HEK293 (cell line): ENCODE measurements around the gene PAQR6.

ENCODE experiments used
- CTCF ChIA-PET: fragments of 350-600 bp; formaldehyde crosslinking; extraction: SDS; loops from one replicate; lab custom pipeline; 2021; ENCODE audit warnings: antibody characterized with exemption; lab: Yijun Ruan, JAX
- POLR2A ChIA-PET: fragments of 300-600 bp; formaldehyde crosslinking; extraction: SDS; loops from one replicate; lab custom pipeline; 2020; ENCODE audit warnings: antibody characterized with exemption, inconsistent platforms; lab: Yijun Ruan, JAX
- H3K27ac ChIP-seq: fragments of 200-500 bp; sonication (Bioruptor generic); 2 replicates; pipeline ENCODE4 v1.5.1; 2014; ENCODE audit warnings: low read depth, low read length, control low read depth, inconsistent platforms; ENCODE audit errors: extremely low read depth
- H3K36me3 ChIP-seq, 2 experiments: fragments of 200-500 bp in 1 of 2; sonication (Bioruptor generic) in 1 of 2; 1 replicate in 1 of 2; 2 replicates in 1 of 2; pipeline ENCODE4 v1.5.1; 2014 to 2017; ENCODE audit warnings: inconsistent platforms in 2 of 2, low read length in 2 of 2; ENCODE audit not compliant: control insufficient read depth in 2 of 2, insufficient read depth in 1 of 2
- H3K4me1 ChIP-seq: fragments of 200-500 bp; sonication (Bioruptor generic); 2 replicates; pipeline ENCODE4 v1.5.1; 2014; ENCODE audit warnings: mild to moderate bottlenecking, low read length, inconsistent platforms; ENCODE audit not compliant: control insufficient read depth, insufficient read depth
- H3K4me3 ChIP-seq: 2 replicates; pipeline ENCODE4 v1.5.1; 2011; ENCODE audit warnings: low read depth, mild to moderate bottlenecking, control low read depth, low read length, moderate library complexity
- H3K9me3 ChIP-seq: fragments of 200-500 bp; sonication (Bioruptor generic); 2 replicates; pipeline ENCODE4 v1.5.1; 2014; ENCODE audit warnings: low read depth, low read length, inconsistent platforms; ENCODE audit not compliant: control insufficient read depth, insufficient read depth
- GLIS1 ChIP-seq: fragments of 450-650 bp; formaldehyde crosslinking; IDR thresholded peaks from 2 replicates; pipeline ENCODE4 v1.5.1; 2016; ENCODE audit warnings: missing biosample characterization, missing genetic modification characterization
- KLF7 ChIP-seq: fragments of 450-650 bp; formaldehyde crosslinking; IDR thresholded peaks from 2 replicates; pipeline ENCODE4 v1.5.1; 2016; ENCODE audit warnings: missing biosample characterization, missing genetic modification characterization, borderline replicate concordance
- OSR2 ChIP-seq: fragments of 450-650 bp; formaldehyde crosslinking; IDR thresholded peaks from 2 replicates; pipeline ENCODE4 v1.5.1; 2016; ENCODE audit warnings: missing biosample characterization, missing genetic modification characterization
- OVOL3 ChIP-seq: fragments of 450-650 bp; formaldehyde crosslinking; IDR thresholded peaks from 2 replicates; pipeline ENCODE4 v1.5.1; 2016; ENCODE audit warnings: missing biosample characterization, missing genetic modification characterization
- REPIN1 ChIP-seq: fragments of 450-650 bp; formaldehyde crosslinking; IDR thresholded peaks from 2 replicates; pipeline ENCODE4 v1.5.1; 2017; ENCODE audit warnings: missing biosample characterization, missing genetic modification characterization, low read depth
- SCRT2 ChIP-seq: fragments of 450-650 bp; formaldehyde crosslinking; IDR thresholded peaks from 2 replicates; pipeline ENCODE4 v1.5.1; 2016; ENCODE audit warnings: missing biosample characterization, missing genetic modification characterization
- SP3 ChIP-seq: fragments of 450-650 bp; formaldehyde crosslinking; IDR thresholded peaks from 2 replicates; pipeline ENCODE4 v1.5.1; 2016; ENCODE audit warnings: missing biosample characterization, missing genetic modification characterization
- ZBTB17 ChIP-seq: fragments of 450-650 bp; formaldehyde crosslinking; IDR thresholded peaks from 2 replicates; pipeline ENCODE4 v1.5.1; 2016; ENCODE audit warnings: missing biosample characterization, missing genetic modification characterization
- ZFP3 ChIP-seq: fragments of 450-650 bp; formaldehyde crosslinking; IDR thresholded peaks from 2 replicates; pipeline ENCODE4 v1.5.1; 2016; ENCODE audit warnings: low read depth, missing biosample characterization, missing genetic modification characterization
- ZFP37 ChIP-seq: fragments of 450-650 bp; formaldehyde crosslinking; IDR thresholded peaks from 2 replicates; pipeline ENCODE4 v1.5.1; 2016; ENCODE audit warnings: missing biosample characterization, missing genetic modification characterization
- ZFP41 ChIP-seq: fragments of 450-650 bp; formaldehyde crosslinking; IDR thresholded peaks from 2 replicates; pipeline ENCODE4 v1.5.1; 2016; ENCODE audit warnings: missing biosample characterization, missing genetic modification characterization, borderline replicate concordance
- ZNF114 ChIP-seq: fragments of 450-650 bp; formaldehyde crosslinking; IDR thresholded peaks from 2 replicates; pipeline ENCODE4 v1.5.0; 2017; ENCODE audit warnings: missing biosample characterization, missing genetic modification characterization
- ZNF23 ChIP-seq: fragments of 450-650 bp; formaldehyde crosslinking; IDR thresholded peaks from 2 replicates; pipeline ENCODE4 v1.5.1; 2016; ENCODE audit warnings: missing biosample characterization, missing genetic modification characterization, borderline replicate concordance
- ZNF394 ChIP-seq: fragments of 450-650 bp; formaldehyde crosslinking; IDR thresholded peaks from 2 replicates; pipeline ENCODE4 v1.5.1; 2016; ENCODE audit warnings: missing biosample characterization, missing genetic modification characterization, mild to moderate bottlenecking, moderate library complexity, borderline replicate concordance
- ZNF433 ChIP-seq: fragments of 450-650 bp; formaldehyde crosslinking; IDR thresholded peaks from 2 replicates; pipeline ENCODE4 v1.5.1; 2016; ENCODE audit warnings: missing biosample characterization, missing genetic modification characterization, low read depth
- ZNF510 ChIP-seq: fragments of 450-650 bp; formaldehyde crosslinking; IDR thresholded peaks from 2 replicates; pipeline ENCODE4 v1.5.1; 2018; ENCODE audit warnings: mild to moderate bottlenecking, missing genetic modification characterization, missing biosample characterization; ENCODE audit not compliant: insufficient replicate concordance
- ZNF514 ChIP-seq: fragments of 450-650 bp; formaldehyde crosslinking; IDR thresholded peaks from 2 replicates; pipeline ENCODE4 v1.5.1; 2016; ENCODE audit warnings: missing biosample characterization, missing genetic modification characterization
- ZNF571 ChIP-seq: fragments of 450-650 bp; formaldehyde crosslinking; IDR thresholded peaks from 2 replicates; pipeline ENCODE4 v1.5.0; 2017; ENCODE audit warnings: missing biosample characterization, missing genetic modification characterization
- ZNF626 ChIP-seq: fragments of 450-650 bp; sonication (Bioruptor Pico); formaldehyde crosslinking; IDR thresholded peaks from 2 replicates; pipeline ENCODE4 v1.5.1; 2018; ENCODE audit warnings: missing biosample characterization, missing genetic modification characterization, inconsistent platforms
- TF ChIP-seq, protein P1 (sequence below): fragments of 450-650 bp; formaldehyde crosslinking; IDR thresholded peaks from 2 replicates; pipeline ENCODE4 v1.5.1; 2016; ENCODE audit warnings: missing biosample characterization, missing genetic modification characterization
- TF ChIP-seq, protein P2 (sequence below): fragments of 450-650 bp; formaldehyde crosslinking; IDR thresholded peaks from 2 replicates; pipeline ENCODE4 v1.5.1; 2016; ENCODE audit warnings: missing biosample characterization, missing genetic modification characterization, borderline replicate concordance
- TF ChIP-seq, protein P3 (sequence below): sonication (generic); formaldehyde crosslinking; IDR thresholded peaks from 2 replicates; pipeline ENCODE4 v1.8.1; 2022; ENCODE audit warnings: mild to moderate bottlenecking, moderate library complexity, missing genetic modification reagents
- TF ChIP-seq, protein P4 (sequence below): fragments of 450-650 bp; formaldehyde crosslinking; IDR thresholded peaks from 2 replicates; pipeline ENCODE4 v1.5.1; 2016; ENCODE audit warnings: missing biosample characterization, missing genetic modification characterization

The PAQR6 gene

DNA sequence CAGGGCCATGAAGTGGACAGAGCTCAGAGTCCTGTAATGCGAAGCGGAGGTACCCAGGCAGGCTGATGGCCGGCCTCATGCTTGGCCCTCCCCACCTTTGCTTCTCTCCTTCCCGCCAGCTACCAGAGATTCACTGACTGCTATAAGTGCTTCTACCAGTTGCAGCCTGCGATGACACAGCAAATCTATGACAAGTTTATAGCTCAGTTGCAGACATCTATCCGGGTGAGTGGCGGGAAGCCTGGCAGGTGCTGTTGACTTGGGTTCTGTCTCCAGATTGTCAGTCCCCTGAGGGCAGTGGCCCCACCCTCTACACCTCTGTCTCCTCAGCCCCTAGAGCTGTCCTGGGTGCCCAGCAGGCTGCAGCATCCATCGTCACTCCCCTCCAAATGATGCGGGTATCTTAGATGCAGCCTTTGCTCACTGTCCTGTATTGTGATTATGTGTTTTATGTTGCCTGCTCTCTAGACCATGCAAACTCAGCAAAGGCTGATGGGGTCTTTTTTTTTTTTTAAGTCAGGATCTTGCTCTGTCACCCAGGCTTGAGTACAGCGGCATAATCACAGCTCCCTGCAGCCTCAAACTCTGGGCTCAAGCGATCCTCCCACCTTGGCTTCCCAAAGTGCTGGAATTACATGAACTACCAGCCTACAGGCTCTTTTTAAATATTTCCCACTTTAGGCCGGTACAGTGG is 15.5 kb downstream of the PAQR6 start:
- Histone ChIP-seq H3K27ac (no peak overlapping the region), H3K9me3 (no peaks in the 10 kb centered on the region), H3K4me3 (no peak overlapping the region), H3K4me1 (no peaks in the 10 kb centered on the region), H3K36me3 (peaks cover 9 to 26% of the 10 kb centered on the region in 2 experiments; a peak in 2 of 3 replicates)
- TF ChIP-seq ZNF394 (no peak), OSR2 (0 out of 2 replicates have a peak, but pooled peaks have one; percentile 35), ZNF510 (tag by site-specific recombination) (no peak), KLF7 (tag by site-specific recombination) (no peak), ZNF626 (tag by site-specific recombination) (no peak), ZNF571 (tag by site-specific recombination) (no peak), ZFP41 (tag by site-specific recombination) (no peak), REPIN1 (tag by site-specific recombination) (no peak), ZNF23 (tag by site-specific recombination) (no peak), OVOL3 (tag by site-specific recombination) (no peak), ZNF433 (no peak), ZBTB17 (tag by site-specific recombination) (0 out of 2 replicates have a peak, but pooled peaks have one; percentile 24), ZNF114 (tag by site-specific recombination) (no peak), GLIS1 (no peak), SP3 (tag by site-specific recombination) (no peak), ZNF514 (tag by site-specific recombination) (no peak), ZFP37 (tag by site-specific recombination) (no peak), ZFP3 (tag by site-specific recombination) (no peak), SCRT2 (tag by site-specific recombination) (peak; percentile 73)
- TF ChIP-seq, protein P1, sequence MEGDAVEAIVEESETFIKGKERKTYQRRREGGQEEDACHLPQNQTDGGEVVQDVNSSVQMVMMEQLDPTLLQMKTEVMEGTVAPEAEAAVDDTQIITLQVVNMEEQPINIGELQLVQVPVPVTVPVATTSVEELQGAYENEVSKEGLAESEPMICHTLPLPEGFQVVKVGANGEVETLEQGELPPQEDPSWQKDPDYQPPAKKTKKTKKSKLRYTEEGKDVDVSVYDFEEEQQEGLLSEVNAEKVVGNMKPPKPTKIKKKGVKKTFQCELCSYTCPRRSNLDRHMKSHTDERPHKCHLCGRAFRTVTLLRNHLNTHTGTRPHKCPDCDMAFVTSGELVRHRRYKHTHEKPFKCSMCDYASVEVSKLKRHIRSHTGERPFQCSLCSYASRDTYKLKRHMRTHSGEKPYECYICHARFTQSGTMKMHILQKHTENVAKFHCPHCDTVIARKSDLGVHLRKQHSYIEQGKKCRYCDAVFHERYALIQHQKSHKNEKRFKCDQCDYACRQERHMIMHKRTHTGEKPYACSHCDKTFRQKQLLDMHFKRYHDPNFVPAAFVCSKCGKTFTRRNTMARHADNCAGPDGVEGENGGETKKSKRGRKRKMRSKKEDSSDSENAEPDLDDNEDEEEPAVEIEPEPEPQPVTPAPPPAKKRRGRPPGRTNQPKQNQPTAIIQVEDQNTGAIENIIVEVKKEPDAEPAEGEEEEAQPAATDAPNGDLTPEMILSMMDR (tag by site-specific recombination): no peak
- TF ChIP-seq, protein P2, sequence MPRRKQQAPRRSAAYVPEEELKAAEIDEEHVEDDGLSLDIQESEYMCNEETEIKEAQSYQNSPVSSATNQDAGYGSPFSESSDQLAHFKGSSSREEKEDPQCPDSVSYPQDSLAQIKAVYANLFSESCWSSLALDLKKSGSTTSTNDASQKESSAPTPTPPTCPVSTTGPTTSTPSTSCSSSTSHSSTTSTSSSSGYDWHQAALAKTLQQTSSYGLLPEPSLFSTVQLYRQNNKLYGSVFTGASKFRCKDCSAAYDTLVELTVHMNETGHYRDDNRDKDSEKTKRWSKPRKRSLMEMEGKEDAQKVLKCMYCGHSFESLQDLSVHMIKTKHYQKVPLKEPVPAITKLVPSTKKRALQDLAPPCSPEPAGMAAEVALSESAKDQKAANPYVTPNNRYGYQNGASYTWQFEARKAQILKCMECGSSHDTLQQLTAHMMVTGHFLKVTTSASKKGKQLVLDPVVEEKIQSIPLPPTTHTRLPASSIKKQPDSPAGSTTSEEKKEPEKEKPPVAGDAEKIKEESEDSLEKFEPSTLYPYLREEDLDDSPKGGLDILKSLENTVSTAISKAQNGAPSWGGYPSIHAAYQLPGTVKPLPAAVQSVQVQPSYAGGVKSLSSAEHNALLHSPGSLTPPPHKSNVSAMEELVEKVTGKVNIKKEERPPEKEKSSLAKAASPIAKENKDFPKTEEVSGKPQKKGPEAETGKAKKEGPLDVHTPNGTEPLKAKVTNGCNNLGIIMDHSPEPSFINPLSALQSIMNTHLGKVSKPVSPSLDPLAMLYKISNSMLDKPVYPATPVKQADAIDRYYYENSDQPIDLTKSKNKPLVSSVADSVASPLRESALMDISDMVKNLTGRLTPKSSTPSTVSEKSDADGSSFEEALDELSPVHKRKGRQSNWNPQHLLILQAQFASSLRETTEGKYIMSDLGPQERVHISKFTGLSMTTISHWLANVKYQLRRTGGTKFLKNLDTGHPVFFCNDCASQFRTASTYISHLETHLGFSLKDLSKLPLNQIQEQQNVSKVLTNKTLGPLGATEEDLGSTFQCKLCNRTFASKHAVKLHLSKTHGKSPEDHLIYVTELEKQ: no peak
- TF ChIP-seq, protein P3, sequence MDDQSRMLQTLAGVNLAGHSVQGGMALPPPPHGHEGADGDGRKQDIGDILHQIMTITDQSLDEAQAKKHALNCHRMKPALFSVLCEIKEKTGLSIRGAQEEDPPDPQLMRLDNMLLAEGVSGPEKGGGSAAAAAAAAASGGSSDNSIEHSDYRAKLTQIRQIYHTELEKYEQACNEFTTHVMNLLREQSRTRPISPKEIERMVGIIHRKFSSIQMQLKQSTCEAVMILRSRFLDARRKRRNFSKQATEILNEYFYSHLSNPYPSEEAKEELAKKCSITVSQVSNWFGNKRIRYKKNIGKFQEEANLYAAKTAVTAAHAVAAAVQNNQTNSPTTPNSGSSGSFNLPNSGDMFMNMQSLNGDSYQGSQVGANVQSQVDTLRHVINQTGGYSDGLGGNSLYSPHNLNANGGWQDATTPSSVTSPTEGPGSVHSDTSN (CRISPR knock-in tag): no peak
- TF ChIP-seq, protein P4, sequence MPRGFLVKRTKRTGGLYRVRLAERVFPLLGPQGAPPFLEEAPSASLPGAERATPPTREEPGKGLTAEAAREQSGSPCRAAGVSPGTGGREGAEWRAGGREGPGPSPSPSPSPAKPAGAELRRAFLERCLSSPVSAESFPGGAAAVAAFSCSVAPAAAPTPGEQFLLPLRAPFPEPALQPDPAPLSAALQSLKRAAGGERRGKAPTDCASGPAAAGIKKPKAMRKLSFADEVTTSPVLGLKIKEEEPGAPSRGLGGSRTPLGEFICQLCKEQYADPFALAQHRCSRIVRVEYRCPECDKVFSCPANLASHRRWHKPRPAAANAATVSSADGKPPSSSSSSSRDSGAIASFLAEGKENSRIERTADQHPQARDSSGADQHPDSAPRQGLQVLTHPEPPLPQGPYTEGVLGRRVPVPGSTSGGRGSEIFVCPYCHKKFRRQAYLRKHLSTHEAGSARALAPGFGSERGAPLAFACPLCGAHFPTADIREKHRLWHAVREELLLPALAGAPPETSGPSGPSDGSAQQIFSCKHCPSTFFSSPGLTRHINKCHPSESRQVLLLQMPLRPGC (tag by site-specific recombination): no peak
- ChIA-PET CTCF (interaction anchor here (0.7 to 2.0 kb wide), 7 partner anchors 17 to 136 kb away, joined by 3 to 11 read pairs (median 4); no protein-coding TSS in a partner anchor), POLR2A (interaction anchor here (0.5 to 2.5 kb wide), 5 partner anchors 15 to 92 kb away, joined by 3 to 13 read pairs (median 4); partner anchors contain the start of genes PMF1 and SMG5)
